SK-N-SH treated with all-trans-retinoic acid at 6 μM for 48 hours (cell line): ENCODE results near the gene AVPR1B.

Source experiments
- ARNTL ChIP-seq: fragments of 450-650 bp; formaldehyde crosslinking; IDR thresholded peaks from 2 replicates; pipeline ENCODE4 v1.5.0; 2020; ENCODE audit warnings: low read depth, mild to moderate bottlenecking, moderate library complexity, borderline replicate concordance
- GLIS3 ChIP-seq: fragments of 250-450 bp; sonication (Bioruptor Pico); IDR thresholded peaks from 2 replicates; pipeline ENCODE4 v1.5.0; 2020; ENCODE audit warnings: mild to moderate bottlenecking, moderate library complexity
- OSR1 ChIP-seq: fragments of 250-450 bp; sonication (Bioruptor Pico); IDR thresholded peaks from 2 replicates; pipeline ENCODE4 v1.8.0; 2022; ENCODE audit warnings: moderate library complexity, mild to moderate bottlenecking, inconsistent platforms
- PATZ1 ChIP-seq: fragments of 250-450 bp; sonication (Bioruptor Pico); IDR thresholded peaks from 2 replicates; pipeline ENCODE4 v1.8.0; 2020; ENCODE audit warnings: mild to moderate bottlenecking, moderate library complexity, borderline replicate concordance
- ZC3H10 ChIP-seq: fragments of 250-450 bp; sonication (Bioruptor Pico); IDR thresholded peaks from 2 replicates; pipeline ENCODE4 v1.5.1; 2021; ENCODE audit warnings: mild to moderate bottlenecking, moderate library complexity
- ZFP30 ChIP-seq: fragments of 450-650 bp; formaldehyde crosslinking; IDR thresholded peaks from 2 replicates; pipeline ENCODE4 v1.5.0; 2022; ENCODE audit warnings: mild to moderate bottlenecking, moderate library complexity

- TF ChIP-seq PATZ1 (CRISPR knock-in tag) (no peak), ARNTL (CRISPR knock-in tag) (no peak), ZC3H10 (CRISPR knock-in tag) (no peak), ZFP30 (CRISPR knock-in tag) (no peak), GLIS3 (CRISPR knock-in tag) (no peak), OSR1 (CRISPR knock-in tag) (no peak)
These were observed 42.3 kb downstream of the AVPR1B start for GRCh38 chr1:206074839-206075238.
